ENCODE results near the gene SPIC. TPM values are rescaled to one million over a fixed set of nuclear protein-coding genes. Genes with fewer than 3 reads are reported as not detected.
"Not testable (repeated sequence)": the region's sequence is repeated elsewhere in the genome, so short reads cannot be mapped to it uniquely, and the experiment has no call there.

Gene SPIC
- total RNA-seq, 1 experiment from 2014 or later = not detected

DNA sequence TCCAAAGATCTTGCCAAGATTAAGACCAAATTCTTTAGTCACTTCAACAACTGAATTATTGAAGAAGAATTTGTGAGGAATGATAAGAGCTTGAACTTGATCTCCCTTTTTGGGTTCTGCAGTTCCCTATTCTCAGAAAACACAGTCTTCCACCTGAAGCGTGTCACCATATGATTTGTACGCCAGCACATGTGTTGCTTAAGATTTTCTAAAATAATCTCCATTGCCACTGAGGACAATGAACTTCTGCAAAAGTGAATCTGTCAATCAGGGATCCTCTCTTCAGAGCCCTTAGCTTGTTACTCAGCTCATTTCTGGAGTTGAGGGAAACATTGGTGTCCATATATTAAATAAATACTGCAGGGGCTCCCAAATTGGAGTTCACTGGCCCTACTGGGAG lies 4.2 kb upstream of the SPIC start:
- Mint-ChIP-seq H3K4me1 (peaks cover 17 to 18% of the 10 kb centered on the region in 2 experiments), H3K27ac (no peak overlapping the region), H3K27me3 (ENCODE audit: low read depth) (peaks cover 3% of the 10 kb centered on the region; the same call in 1 of the 2 replicates), H3K4me3 (no peak overlapping the region), H3K9me3 (no peaks in the 10 kb centered on the region), H3K36me3 (ENCODE audit: insufficient read depth in 1 of 3, low read depth in 3 of 3) (no peaks in the 10 kb centered on the region)
- Histone ChIP-seq H2AK5ac (ENCODE audit: insufficient read length, low read length) (no peak overlapping the region), H2BK12ac (ENCODE audit: insufficient read length, low read depth, low read length) (no peak overlapping the region), H3K9me3 (ENCODE audit: control insufficient read depth, low read depth, low read length) (no peaks in the 10 kb centered on the region), H3K9ac (ENCODE audit: extremely low read depth, insufficient read length, low read length) (no peak overlapping the region), H3K27ac (ENCODE audit: insufficient read length, low read depth, low read length) (no peak overlapping the region), H3K27me3 (ENCODE audit: insufficient read depth, low read length) (no peaks in the 10 kb centered on the region), H3K23ac (ENCODE audit: insufficient read length, low read depth, low read length) (no peak overlapping the region), H2BK15ac (ENCODE audit: low read depth, low read length) (no peak overlapping the region), H4K8ac (replicated peaks; ENCODE audit: insufficient read length, low read depth, low read length) (no peak overlapping the region), H3K79me1 (ENCODE audit: insufficient read depth, low read depth, low read length, poor library complexity, severe bottlenecking) (no peaks in the 10 kb centered on the region), H2BK20ac (ENCODE audit: low read depth, low read length, poor library complexity, severe bottlenecking) (no peak overlapping the region), H2BK120ac (ENCODE audit: low read depth, low read length, poor library complexity, severe bottlenecking) (no peak overlapping the region), H3K79me2 (ENCODE audit: insufficient read depth, low read length) (no peaks in the 10 kb centered on the region), H3K4me2 (ENCODE audit: insufficient read depth, insufficient read length, low read length) (no peak overlapping the region), H3T11ph (ENCODE audit: low read length) (no peak overlapping the region), H3K23me2 (ENCODE audit: insufficient read length, low read depth, low read length, poor library complexity, severe bottlenecking) (no peaks in the 10 kb centered on the region), H3K14ac (ENCODE audit: insufficient read depth, low read length) (no peak overlapping the region), H3K4me1 (ENCODE audit: insufficient read depth, low read length) (peaks cover 4% of the 10 kb centered on the region; the same call in 1 of the 2 replicates), H4K20me1 (ENCODE audit: control insufficient read depth, insufficient read depth, insufficient read length) (no peaks in the 10 kb centered on the region), H2AFZ (ENCODE audit: low read length) (no peak overlapping the region), H3K56ac (ENCODE audit: insufficient read length, low read depth, low read length) (no peak overlapping the region), H3K18ac (ENCODE audit: insufficient read length, low read depth, low read length) (no peak overlapping the region), H2BK5ac (ENCODE audit: insufficient read length, low read length) (no peak overlapping the region), H4K5ac (ENCODE audit: insufficient read length, low read depth, low read length) (no peak overlapping the region), H3K4ac (ENCODE audit: low read depth, low read length) (no peak overlapping the region), H4K91ac (ENCODE audit: insufficient read length, low read depth, low read length) (no peak overlapping the region)
- DNase-seq = no peak
- TF ChIP-seq, protein P1, sequence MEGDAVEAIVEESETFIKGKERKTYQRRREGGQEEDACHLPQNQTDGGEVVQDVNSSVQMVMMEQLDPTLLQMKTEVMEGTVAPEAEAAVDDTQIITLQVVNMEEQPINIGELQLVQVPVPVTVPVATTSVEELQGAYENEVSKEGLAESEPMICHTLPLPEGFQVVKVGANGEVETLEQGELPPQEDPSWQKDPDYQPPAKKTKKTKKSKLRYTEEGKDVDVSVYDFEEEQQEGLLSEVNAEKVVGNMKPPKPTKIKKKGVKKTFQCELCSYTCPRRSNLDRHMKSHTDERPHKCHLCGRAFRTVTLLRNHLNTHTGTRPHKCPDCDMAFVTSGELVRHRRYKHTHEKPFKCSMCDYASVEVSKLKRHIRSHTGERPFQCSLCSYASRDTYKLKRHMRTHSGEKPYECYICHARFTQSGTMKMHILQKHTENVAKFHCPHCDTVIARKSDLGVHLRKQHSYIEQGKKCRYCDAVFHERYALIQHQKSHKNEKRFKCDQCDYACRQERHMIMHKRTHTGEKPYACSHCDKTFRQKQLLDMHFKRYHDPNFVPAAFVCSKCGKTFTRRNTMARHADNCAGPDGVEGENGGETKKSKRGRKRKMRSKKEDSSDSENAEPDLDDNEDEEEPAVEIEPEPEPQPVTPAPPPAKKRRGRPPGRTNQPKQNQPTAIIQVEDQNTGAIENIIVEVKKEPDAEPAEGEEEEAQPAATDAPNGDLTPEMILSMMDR (conservative IDR thresholded peaks at IDR 0.05) = no peak
- WGBS (ENCODE audit: extremely low coverage, insufficient read length, low lambda C conversion rate) = no CpG with 5 or more reads among the region's 2 CpGs

DNA sequence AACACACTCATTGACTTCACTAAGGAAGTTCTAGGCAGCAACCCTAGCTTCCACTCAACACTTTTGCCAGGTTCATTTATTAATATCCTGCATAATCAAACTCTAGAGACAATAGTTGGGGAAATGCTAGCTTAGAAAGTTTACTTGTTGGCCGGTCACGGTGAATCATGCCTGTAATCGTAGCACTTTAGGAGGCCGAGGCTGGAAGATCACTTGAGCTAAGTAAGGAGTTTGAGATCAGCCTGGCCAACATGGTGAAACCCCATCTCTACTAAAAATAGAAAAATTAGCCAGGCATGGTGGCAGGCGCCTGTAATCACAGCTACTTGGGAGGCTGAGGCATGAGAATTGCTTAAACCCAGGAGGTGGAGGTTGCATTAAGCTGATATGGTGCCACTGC lies 3.3 kb upstream of the SPIC start:
- H3K27ac ChIP-seq (ENCODE audit: insufficient read length, low read depth, low read length); H3K4me1 ChIP-seq (ENCODE audit: insufficient read depth, low read length); H4K91ac ChIP-seq (ENCODE audit: insufficient read length, low read depth, low read length); H2AFZ ChIP-seq (ENCODE audit: low read length); H2BK20ac ChIP-seq (ENCODE audit: low read depth, low read length, poor library complexity, severe bottlenecking); H3K14ac ChIP-seq (ENCODE audit: insufficient read depth, low read length); H3K79me2 ChIP-seq (ENCODE audit: insufficient read depth, low read length); H3K18ac ChIP-seq (ENCODE audit: insufficient read length, low read depth, low read length); H2BK15ac ChIP-seq (ENCODE audit: low read depth, low read length); H3K9ac ChIP-seq (ENCODE audit: extremely low read depth, insufficient read length, low read length); H3K27me3 ChIP-seq (ENCODE audit: insufficient read depth, low read length); DNase-seq; H3K4ac ChIP-seq (ENCODE audit: low read depth, low read length); H3K23me2 ChIP-seq (ENCODE audit: insufficient read length, low read depth, low read length, poor library complexity, severe bottlenecking); H2BK5ac ChIP-seq (ENCODE audit: insufficient read length, low read length); H2BK12ac ChIP-seq (ENCODE audit: insufficient read length, low read depth, low read length); H3K79me1 ChIP-seq (ENCODE audit: insufficient read depth, low read depth, low read length, poor library complexity, severe bottlenecking); H2BK120ac ChIP-seq (ENCODE audit: low read depth, low read length, poor library complexity, severe bottlenecking); H3K56ac ChIP-seq (ENCODE audit: insufficient read length, low read depth, low read length); H3T11ph ChIP-seq (ENCODE audit: low read length); H4K5ac ChIP-seq (ENCODE audit: insufficient read length, low read depth, low read length); H3K27ac Mint-ChIP-seq; H2AK5ac ChIP-seq (ENCODE audit: insufficient read length, low read length); H3K4me2 ChIP-seq (ENCODE audit: insufficient read depth, insufficient read length, low read length); H3K4me3 Mint-ChIP-seq; H4K20me1 ChIP-seq (ENCODE audit: control insufficient read depth, insufficient read depth, insufficient read length); H3K23ac ChIP-seq (ENCODE audit: insufficient read length, low read depth, low read length); H3K9me3 Mint-ChIP-seq; H3K27me3 Mint-ChIP-seq (ENCODE audit: low read depth); H4K8ac ChIP-seq (replicated peaks; ENCODE audit: insufficient read length, low read depth, low read length); H3K9me3 ChIP-seq (ENCODE audit: control insufficient read depth, low read depth, low read length); H3K36me3 Mint-ChIP-seq (ENCODE audit: insufficient read depth in 1 of 3, low read depth in 3 of 3): not testable (repeated sequence)
- no CpG with 5 or more reads among the region's 5 CpGs for WGBS (ENCODE audit: extremely low coverage, insufficient read length, low lambda C conversion rate)
- H3K4me1 Mint-ChIP-seq = peaks cover 17 to 18% of the 10 kb centered on the region in 2 experiments
